H1 (cell line): ENCODE results near the gene MECP2. TPM values are rescaled to one million over a fixed set of nuclear protein-coding genes. Genes with fewer than 3 reads are reported as not detected.

Source experiments
- CTCF ChIA-PET: fragments of 300-600 bp; sonication (Branson Sonifier 250); formaldehyde crosslinking; loops from one replicate; lab custom pipeline; 2021; ENCODE audit not compliant: partially characterized antibody; lab: Charles Lee
- POLR2A ChIA-PET: fragments of 300-600 bp; sonication (Branson Sonifier 250); formaldehyde crosslinking; loops from one replicate; lab custom pipeline; 2021; ENCODE audit warnings: inconsistent platforms; ENCODE audit not compliant: partially characterized antibody; lab: Charles Lee
- DNase-seq, 2 experiments: peaks; one replicate each; pipeline versions ENCODE4 v3.0.0 to v3.0.0-alpha.2; 2010 to 2022; ENCODE audit warnings: low spot score in 2 of 2, low read depth in 1 of 2, mixed read lengths in 1 of 2
- FAIRE-seq: peaks from 2 replicates; lab custom pipeline; 2011; peaks lifted over from hg19 to GRCh38; lab: Jason Lieb, UNC
- H2AFZ ChIP-seq: 2 replicates; pipeline ENCODE4 v1.8.1; 2012; ENCODE audit warnings: low read length, inconsistent platforms
- H2AK5ac ChIP-seq: 2 replicates; pipeline ENCODE4 v1.6.1; 2013; ENCODE audit warnings: low read depth, low read length
- H2BK120ac ChIP-seq: replicated peaks from 2 replicates; pipeline ENCODE3; 2013; ENCODE audit warnings: low read depth, low read length, inconsistent platforms
- H2BK12ac ChIP-seq: 2 replicates; pipeline ENCODE4 v1.6.1; 2013; ENCODE audit warnings: low read depth, low read length
- H2BK15ac ChIP-seq: 2 replicates; pipeline ENCODE4 v1.6.1; 2013; ENCODE audit warnings: low read length
- H2BK20ac ChIP-seq: 2 replicates; pipeline ENCODE4 v1.6.1; 2013; ENCODE audit warnings: low read length
- H2BK5ac ChIP-seq: 2 replicates; pipeline ENCODE4 v1.6.1; 2013; ENCODE audit warnings: low read depth, low read length
- H3K14ac ChIP-seq: 2 replicates; pipeline ENCODE4 v1.6.1; 2013; ENCODE audit warnings: inconsistent platforms; ENCODE audit not compliant: insufficient read length
- H3K18ac ChIP-seq: 2 replicates; pipeline ENCODE4 v1.6.1; 2013; ENCODE audit warnings: low read length; ENCODE audit errors: extremely low read depth
- H3K23ac ChIP-seq: 2 replicates; pipeline ENCODE4 v1.6.1; 2013; ENCODE audit warnings: inconsistent platforms; ENCODE audit not compliant: insufficient read length
- H3K23me2 ChIP-seq: 2 replicates; pipeline ENCODE4 v1.6.1; 2013; ENCODE audit warnings: low read depth, low read length
- H3K27ac ChIP-seq: 2 replicates; pipeline ENCODE4 v1.6.1; 2011; ENCODE audit warnings: low read depth, low read length, inconsistent platforms
- H3K27me3 ChIP-seq, 4 experiments: replicated peaks in 1 of 4; 1 replicate in 1 of 4; 2 replicates in 3 of 4; pipeline versions ENCODE4 v1.6.1 to v1.8.1; 2011 to 2013; ENCODE audit warnings: low read length in 3 of 4, mild to moderate bottlenecking in 3 of 4, inconsistent platforms in 2 of 4, mixed read lengths in 2 of 4, moderate library complexity in 1 of 4; ENCODE audit not compliant: control insufficient read depth in 3 of 4, insufficient read depth in 3 of 4; ENCODE audit errors: extremely low read depth in 1 of 4
- H3K36me3 ChIP-seq, 4 experiments: 2 replicates each; pipeline versions ENCODE4 v1.6.1 to v1.8.1; 2011 to 2013; ENCODE audit warnings: mild to moderate bottlenecking in 4 of 4, low read length in 3 of 4, moderate library complexity in 2 of 4, control low read depth in 1 of 4, inconsistent platforms in 1 of 4; ENCODE audit not compliant: insufficient read depth in 4 of 4, control insufficient read depth in 2 of 4
- H3K4ac ChIP-seq: replicated peaks from 2 replicates; pipeline ENCODE3; 2013; ENCODE audit warnings: low read length, low read depth, mixed read lengths, inconsistent platforms; ENCODE audit not compliant: insufficient read length
- H3K4me1 ChIP-seq, 4 experiments: replicated peaks in 1 of 4; 1 replicate in 1 of 4; 2 replicates in 3 of 4; pipeline versions ENCODE4 v1.6.1 to v1.8.1; 2011 to 2013; ENCODE audit warnings: low read length in 3 of 4, inconsistent platforms in 2 of 4, mixed read lengths in 1 of 4; ENCODE audit not compliant: insufficient read depth in 4 of 4, control insufficient read depth in 3 of 4
- H3K4me2 ChIP-seq, 2 experiments: 2 replicates each; pipeline versions ENCODE4 v1.6.1 to v1.8.1; 2011 to 2013; ENCODE audit warnings: low read depth in 2 of 2, low read length in 2 of 2, control low read depth in 1 of 2, inconsistent platforms in 1 of 2, mild to moderate bottlenecking in 1 of 2; ENCODE audit not compliant: insufficient read depth in 1 of 2
- H3K4me3 ChIP-seq, 4 experiments: fragments of 200-600, 300-600 bp in 1 of 4; sonication (generic), shearing (Covaris generic), sonication (Bioruptor Twin) in 1 of 4; 2 replicates each; pipeline versions ENCODE4 v1.5.1 to v1.8.1; 2011 to 2016; ENCODE audit warnings: low read length in 4 of 4, low read depth in 3 of 4, control low read depth in 2 of 4, inconsistent platforms in 2 of 4, mild to moderate bottlenecking in 2 of 4, mixed read lengths in 1 of 4, moderate library complexity in 1 of 4; ENCODE audit not compliant: insufficient read depth in 2 of 4; ENCODE audit errors: extremely low read depth in 1 of 4
- H3K56ac ChIP-seq: replicated peaks from 2 replicates; pipeline ENCODE3; 2013; ENCODE audit warnings: low read depth, mild to moderate bottlenecking, mixed read lengths, low read length, inconsistent platforms; ENCODE audit not compliant: insufficient read length
- H3K79me1 ChIP-seq: 2 replicates; pipeline ENCODE4 v1.6.1; 2013; ENCODE audit warnings: low read depth, low read length, control low read depth
- H3K79me2 ChIP-seq, 2 experiments: 2 replicates each; pipeline versions ENCODE4 v1.6.1 to v1.8.1; 2012 to 2013; ENCODE audit warnings: low read length in 2 of 2, mild to moderate bottlenecking in 2 of 2, inconsistent platforms in 1 of 2; ENCODE audit not compliant: insufficient read depth in 2 of 2, control insufficient read depth in 1 of 2
- H3K9ac ChIP-seq, 4 experiments: replicated peaks in 1 of 4; 1 replicate in 1 of 4; 2 replicates in 3 of 4; pipeline versions ENCODE4 v1.6.1 to v1.8.1; 2011 to 2013; ENCODE audit warnings: low read depth in 3 of 4, low read length in 3 of 4, control low read depth in 2 of 4, mild to moderate bottlenecking in 2 of 4, moderate library complexity in 2 of 4, inconsistent platforms in 1 of 4; ENCODE audit errors: extremely low read depth in 1 of 4
- H3K9me3 ChIP-seq, 2 experiments: 2 replicates each; pipeline versions ENCODE4 v1.6.1 to v1.8.1; 2012 to 2013; ENCODE audit warnings: mild to moderate bottlenecking in 2 of 2, moderate library complexity in 2 of 2, control low read depth in 1 of 2, inconsistent platforms in 1 of 2, low read depth in 1 of 2, low read length in 1 of 2, mixed read lengths in 1 of 2; ENCODE audit not compliant: insufficient read depth in 2 of 2
- H4K20me1 ChIP-seq, 2 experiments: replicated peaks in 1 of 2; 2 replicates each; pipeline versions ENCODE3 to v1.8.1; 2011 to 2013; ENCODE audit warnings: inconsistent platforms in 2 of 2, low read length in 2 of 2, mild to moderate bottlenecking in 1 of 2; ENCODE audit not compliant: insufficient read depth in 2 of 2, control insufficient read depth in 1 of 2
- H4K5ac ChIP-seq: 2 replicates; pipeline ENCODE4 v1.6.1; 2013; ENCODE audit warnings: low read length, low read depth, mixed read lengths, inconsistent platforms; ENCODE audit not compliant: insufficient read length
- H4K8ac ChIP-seq: 2 replicates; pipeline ENCODE4 v1.8.0; 2013; ENCODE audit warnings: mild to moderate bottlenecking, moderate library complexity, low read length, inconsistent platforms; ENCODE audit not compliant: insufficient read depth; ENCODE audit errors: extremely low read depth
- H4K91ac ChIP-seq: replicated peaks from 2 replicates; pipeline ENCODE3; 2013; ENCODE audit warnings: low read length, mixed read lengths, inconsistent platforms; ENCODE audit not compliant: insufficient read length
- POU5F1 ChIP-seq: IDR thresholded peaks from 2 replicates; pipeline ENCODE4 v1.6.1; 2011; ENCODE audit warnings: low read depth, mild to moderate bottlenecking, low read length, moderate library complexity
- WGBS, 2 experiments: shearing (Covaris generic) in 1 of 2; methylation state at CpG; one replicate each; pipeline versions ENCODE4 v1.1.6 to v1.1.7; 2013 to 2015; ENCODE audit warnings: low lambda C conversion rate in 2 of 2, mixed read lengths in 2 of 2, inconsistent platforms in 1 of 2, low coverage in 1 of 2, missing lambda C conversion rate in 1 of 2; ENCODE audit not compliant: insufficient replicate concordance in 2 of 2, insufficient coverage in 1 of 2, insufficient read length in 1 of 2; ENCODE audit errors: extremely low coverage in 1 of 2, missing lambda C conversion rate in 1 of 2; 5-methylcytosine and 5-hydroxymethylcytosine counted together
- polyA plus RNA-seq, 7 experiments: library from polyadenylated mRNA; depleted of rRNA in 3 of 7; stranded (reverse) in 5 of 7; unstranded in 2 of 7; fragments of >200 nt in 5 of 7; fragments of 200-250 nt in 2 of 7; gene quantifications; 1 replicate in 5 of 7; 2 replicates in 1 of 7; 4 replicates in 1 of 7; pipeline versions ENCODE4 v1.2.1 to v1.2.3, GENCODE V29; 2011 to 2013; ENCODE audit warnings: missing spikeins in 2 of 7, mixed read lengths in 2 of 7
- total RNA-seq: library from RNA; stranded (reverse); fragmentation: NEBNext Ultra II Directional; extraction: Animal tissue kit (Norgen Biotek cat#: 25700); gene quantifications from 2 replicates; pipeline ENCODE4 v1.2.1, GENCODE V29; 2021

MECP2 gene
- total and polyA plus RNA-seq, 2 of the 8 experiments (the other 6 are each of a cell fraction or from before 2014, with no cell fraction given), result 5.0 to 32.4 TPM

- no peak overlapping the region for H3K27ac ChIP-seq
- ChIA-PET POLR2A (no interaction called here), CTCF (interaction anchor here (1.7 kb wide), 1 partner anchor 9 kb away, joined by 4 read pairs; no protein-coding TSS in a partner anchor)
- H4K8ac ChIP-seq, result no peak overlapping the region; the same call in 1 of the 2 replicates
- H3K4me1 ChIP-seq, result no peaks in the 10 kb centered on the region
- FAIRE-seq (no peak), DNase-seq (no peak)
- peaks cover 0 to 5% of the 10 kb centered on the region in 2 experiments; a peak in 1 of 4 replicates for H3K9me3 ChIP-seq
- H4K5ac ChIP-seq, result no peak overlapping the region
- no peak overlapping the region for H2BK5ac ChIP-seq
- H2AFZ ChIP-seq, result no peak overlapping the region
- H2AK5ac ChIP-seq, result no peak overlapping the region
- TF ChIP-seq POU5F1, result no peak
- H3K36me3 ChIP-seq, result no peaks in the 10 kb centered on the region
- H3K56ac ChIP-seq, result no peak overlapping the region
- no peak overlapping the region for H3K4ac ChIP-seq
- H3K4me3 ChIP-seq, result no peak overlapping the region
- no peak overlapping the region for H3K4me2 ChIP-seq
- no peaks in the 10 kb centered on the region for H3K23me2 ChIP-seq
- no peaks in the 10 kb centered on the region for H3K79me1 ChIP-seq
- no peak overlapping the region for H2BK15ac ChIP-seq
- no peak overlapping the region for H3K18ac ChIP-seq
- no peak overlapping the region for H4K91ac ChIP-seq
- H4K20me1 ChIP-seq, result no peaks in the 10 kb centered on the region
- no peak overlapping the region for H2BK12ac ChIP-seq
- no peak overlapping the region for H3K9ac ChIP-seq
- no peak overlapping the region for H3K23ac ChIP-seq
- H2BK120ac ChIP-seq, result no peak overlapping the region
- no peak overlapping the region for H3K14ac ChIP-seq
- no peak overlapping the region for H2BK20ac ChIP-seq
- H3K79me2 ChIP-seq, result no peaks in the 10 kb centered on the region
- no peaks in the 10 kb centered on the region for H3K27me3 ChIP-seq
- WGBS, 2 experiments, result no CpG with 5 or more reads among the region's 11 CpGs
These were observed 28.6 kb upstream of the MECP2 start for GRCh38 chrX:154126101-154126500.
